Common myeloid progenitor, CD34-positive (primary cell): ENCODE measurements around the gene TLCD3A.

ENCODE experiments used
- CTCF ChIA-PET: fragments of 350-600 bp; sonication (Branson Sonifier 250); formaldehyde crosslinking; loops from one replicate; lab custom pipeline; 2021; ENCODE audit warnings: antibody characterized with exemption; lab: Charles Lee
- POLR2A ChIA-PET: fragments of 350-600 bp; sonication (Branson Sonifier 250); formaldehyde crosslinking; loops from one replicate; lab custom pipeline; 2021; ENCODE audit warnings: antibody characterized with exemption; lab: Charles Lee
- DNase-seq, 3 donors: peaks; one replicate each; pipeline versions ENCODE4 v3.0.0 to v3.0.0-alpha.2; 2013
- H3K27ac ChIP-seq, 2 experiments: 1 replicate in 1 of 2; 2 replicates in 1 of 2; pipeline ENCODE4 v1.7.0; 2013; ENCODE audit warnings: inconsistent platforms in 2 of 2, low read length in 2 of 2, mild to moderate bottlenecking in 2 of 2, low read depth in 1 of 2, moderate library complexity in 1 of 2; ENCODE audit not compliant: severe bottlenecking in 2 of 2, insufficient read depth in 1 of 2, poor library complexity in 1 of 2
- H3K27me3 ChIP-seq, 5 experiments: replicated peaks in 2 of 5; 1 replicate in 3 of 5; 2 replicates in 2 of 5; pipeline versions ENCODE4 v1.6.1 to v1.7.0; 2013; ENCODE audit warnings: low read length in 4 of 5, mild to moderate bottlenecking in 2 of 5, moderate library complexity in 2 of 5, inconsistent platforms in 1 of 5; ENCODE audit not compliant: insufficient read depth in 5 of 5, control insufficient read depth in 4 of 5
- H3K36me3 ChIP-seq, 4 experiments: 1 replicate in 2 of 4; 2 replicates in 2 of 4; pipeline versions ENCODE4 v1.6.1 to v1.7.0; 2013; ENCODE audit warnings: low read length in 3 of 4, control low read depth in 1 of 4, mild to moderate bottlenecking in 1 of 4; ENCODE audit not compliant: control insufficient read depth in 4 of 4, insufficient read depth in 4 of 4
- H3K4me1 ChIP-seq, 4 experiments: 1 replicate in 3 of 4; 2 replicates in 1 of 4; pipeline versions ENCODE4 v1.6.1 to v1.7.1; 2013; ENCODE audit warnings: low read length in 3 of 4, mild to moderate bottlenecking in 3 of 4, control low read depth in 1 of 4, inconsistent platforms in 1 of 4, moderate library complexity in 1 of 4; ENCODE audit not compliant: control insufficient read depth in 4 of 4, insufficient read depth in 4 of 4; ENCODE audit errors: control extremely low read depth in 1 of 4
- H3K4me3 ChIP-seq, 7 experiments: 1 replicate in 4 of 7; 2 replicates in 3 of 7; pipeline versions ENCODE4 v1.5.1 to v1.7.0; 2013; ENCODE audit warnings: mild to moderate bottlenecking in 7 of 7, low read length in 6 of 7, moderate library complexity in 6 of 7, inconsistent platforms in 2 of 7, low read depth in 2 of 7, control low read depth in 1 of 7; ENCODE audit not compliant: insufficient read depth in 4 of 7, control insufficient read depth in 1 of 7; ENCODE audit errors: extremely low read depth in 1 of 7
- H3K9me3 ChIP-seq, 5 experiments: 1 replicate in 4 of 5; 2 replicates in 1 of 5; pipeline versions ENCODE4 v1.6.1 to v1.7.1; 2013; ENCODE audit warnings: low read length in 4 of 5, mild to moderate bottlenecking in 2 of 5, inconsistent platforms in 1 of 5, low read depth in 1 of 5, moderate library complexity in 1 of 5; ENCODE audit not compliant: control insufficient read depth in 4 of 5, insufficient read depth in 2 of 5; ENCODE audit errors: control extremely low read depth in 1 of 5
- WGBS: methylation state at CpG from one replicate; pipeline ENCODE4 v1.1.5; 2013; ENCODE audit not compliant: insufficient coverage; 5-methylcytosine and 5-hydroxymethylcytosine counted together

Gene TLCD3A

DNA sequence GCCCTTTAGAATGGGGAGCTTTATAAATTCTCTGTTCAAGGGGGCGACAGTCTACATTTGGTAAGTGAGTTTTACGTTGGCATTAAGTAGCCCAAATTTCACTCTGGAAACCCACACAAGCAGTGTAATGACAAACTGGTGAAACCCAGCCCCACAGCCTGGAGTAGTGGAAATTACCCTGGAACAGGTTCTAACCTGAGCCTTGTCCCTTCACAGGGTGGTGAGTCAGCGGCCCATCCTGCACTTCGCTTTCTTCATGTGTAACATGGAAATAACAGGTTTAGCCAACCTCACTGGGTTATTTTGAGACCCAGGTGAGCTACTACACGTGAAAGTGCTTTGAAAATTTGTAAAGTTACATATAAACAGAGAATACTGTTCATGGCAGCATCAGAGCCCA, 3.5 kb upstream of the TLCD3A start:
- no peak overlapping the region for H3K27ac ChIP-seq

GRCh38 chr17:731644-732066, 741 bp upstream of the TLCD3A start:
- Histone ChIP-seq H3K27me3 (no peaks in the 10 kb centered on the region), H3K27ac (no peak overlapping the region), H3K9me3 (no peaks in the 10 kb centered on the region), H3K4me3 (peak overlapping the region; percentile 43 to 81 (median 63)), H3K36me3 (peaks cover 0 to 8% (median 0%) of the 10 kb centered on the region in 4 experiments), H3K4me1 (peaks cover 0 to 18% (median 17%) of the 10 kb centered on the region in 4 experiments)
- WGBS, result 13% methylated on average over 12 of the region's 26 CpGs
- DNase-seq, result peak in 2 of 3 donors; percentile 36 to 45
- CTCF ChIA-PET, result interaction anchor here (1.4 kb wide), 1 partner anchor 19 kb away, joined by 6 read pairs; no protein-coding TSS in a partner anchor
- POLR2A ChIA-PET, result no interaction called here

More for the DNA sequence above, 3.5 kb upstream of the TLCD3A start:
- ChIA-PET CTCF (no interaction called here), POLR2A (interaction anchor here (0.6 kb wide), 1 partner anchor 531 kb away, joined by 3 read pairs; no protein-coding TSS in a partner anchor)
- Histone ChIP-seq H3K4me3 (no peak overlapping the region), H3K4me1 (peaks cover 0 to 18% (median 17%) of the 10 kb centered on the region in 4 experiments), H3K27me3 (no peaks in the 10 kb centered on the region), H3K36me3 (peaks cover 0 to 3% (median 0%) of the 10 kb centered on the region in 4 experiments), H3K9me3 (no peaks in the 10 kb centered on the region)
- 93% methylated on average over 2 of the region's 5 CpGs for WGBS
- DNase-seq, result no peak

DNA sequence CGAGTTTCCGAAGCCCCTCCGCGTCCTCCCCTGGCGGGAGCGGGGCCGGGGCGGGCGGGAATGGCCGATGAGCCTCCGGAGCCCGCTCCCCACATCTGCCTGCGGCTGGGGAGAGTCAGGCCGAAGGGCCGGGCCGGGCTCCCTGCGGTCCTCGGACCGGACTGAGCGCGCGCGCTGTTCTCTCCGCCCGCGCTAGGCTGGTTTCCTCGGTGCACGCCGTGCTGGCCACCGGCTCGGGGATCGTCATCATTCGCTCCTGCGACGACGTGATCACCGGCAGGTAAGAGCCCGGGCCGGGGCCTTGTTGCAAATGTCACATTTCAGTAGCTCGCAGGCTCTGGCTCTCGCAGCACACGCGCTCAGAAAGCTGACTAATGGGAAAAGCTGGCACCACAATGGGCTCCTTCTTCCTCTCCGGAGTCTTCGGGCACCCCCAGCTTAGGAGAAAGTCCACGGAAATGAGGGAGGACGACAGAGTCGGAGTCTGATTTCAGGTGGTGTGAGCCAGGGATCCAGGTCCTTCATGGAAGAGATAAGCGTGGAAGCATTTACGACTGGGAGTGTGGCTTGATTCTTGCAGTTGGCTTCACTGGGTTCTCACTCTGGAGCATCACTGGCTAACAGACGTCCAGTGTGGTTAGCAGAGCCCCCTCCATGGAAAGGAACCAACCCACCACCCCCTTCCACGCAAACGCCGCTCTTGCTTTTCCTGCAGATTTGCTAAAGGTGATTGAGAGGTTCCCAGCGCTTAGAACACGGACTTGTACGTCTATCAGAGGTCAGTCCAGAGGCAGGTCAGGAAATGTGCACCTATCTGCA, 715 bp downstream of the TLCD3A start:
- 6% methylated on average over 55 of the region's 57 CpGs for WGBS
- Histone ChIP-seq H3K9me3 (no peaks in the 10 kb centered on the region), H3K4me1 (peaks cover 0 to 18% (median 17%) of the 10 kb centered on the region in 4 experiments), H3K4me3 (peak overlapping the region; percentile 46 to 81 (median 63)), H3K27me3 (no peaks in the 10 kb centered on the region), H3K36me3 (peaks cover 0 to 15% (median 2%) of the 10 kb centered on the region in 4 experiments), H3K27ac (no peak overlapping the region)
- DNase-seq, result peak in 2 of 3 donors; percentile 46 to 61
- CTCF ChIA-PET, result no interaction called here
- POLR2A ChIA-PET, result no interaction called here

- CTCF ChIA-PET, result no interaction called here
- WGBS, result 80% methylated on average over 9 of the region's 10 CpGs
- POLR2A ChIA-PET, result no interaction called here
- DNase-seq, result no peak
- Histone ChIP-seq H3K4me3 (peak overlapping the region in 5 of 7 experiments; percentile 46 to 81 (median 70)), H3K9me3 (no peaks in the 10 kb centered on the region), H3K36me3 (peaks cover 0 to 20% (median 2%) of the 10 kb centered on the region in 4 experiments), H3K27me3 (no peaks in the 10 kb centered on the region), H3K27ac (no peak overlapping the region), H3K4me1 (peaks cover 0 to 18% (median 17%) of the 10 kb centered on the region in 4 experiments)
Measured at GRCh38 chr17:733743-734142, 1.3 kb downstream of the TLCD3A start.

GRCh38 chr17:737561-738113, 5.2 kb downstream of the TLCD3A start:
- Histone ChIP-seq H3K4me3 (no peak overlapping the region), H3K27me3 (no peaks in the 10 kb centered on the region), H3K27ac (no peak overlapping the region), H3K4me1 (peaks cover 11 to 25% (median 24%) of the 10 kb centered on the region in 4 experiments), H3K36me3 (peaks cover 3 to 41% (median 16%) of the 10 kb centered on the region in 4 experiments), H3K9me3 (no peaks in the 10 kb centered on the region)
- ChIA-PET CTCF (interaction anchor here (0.9 to 1.1 kb wide), 3 partner anchors 11 to 15 kb away, joined by 3 read pairs; no protein-coding TSS in a partner anchor), POLR2A (no interaction called here)
- WGBS, result 99% methylated on average over 8 of the region's 13 CpGs
- no peak for DNase-seq

GRCh38 chr17:740240-741017, 8.0 kb downstream of the TLCD3A start:
- peak; percentile 85 to 92 (median 92) for DNase-seq
- Histone ChIP-seq H3K4me1 (peaks cover 11 to 13% (median 13%) of the 10 kb centered on the region in 4 experiments), H3K27me3 (no peaks in the 10 kb centered on the region), H3K27ac (no peak overlapping the region), H3K36me3 (peaks cover 10 to 66% (median 37%) of the 10 kb centered on the region in 4 experiments), H3K9me3 (no peaks in the 10 kb centered on the region), H3K4me3 (peak overlapping the region in 2 of 7 experiments; percentile 37)
- ChIA-PET POLR2A (no interaction called here), CTCF (interaction anchor here (1.0 to 1.1 kb wide), 2 partner anchors 10 to 12 kb away, joined by 3 to 6 read pairs; no protein-coding TSS in a partner anchor)
- 2% methylated on average over 17 of the region's 18 CpGs for WGBS
